Chondrocyte (in vitro differentiated cells): Measurements from ENCODE around the gene TTLL11. TPM values are rescaled to one million over a fixed set of nuclear protein-coding genes. Genes with fewer than 3 reads are reported as not detected.
A peak's percentile ranks its signal among the peaks of the same experiment; 100 is the strongest.

Experiments
- DNase-seq: peaks from one replicate; pipeline ENCODE4 v3.0.0; 2021; ENCODE audit warnings: mixed read lengths, low spot score
- H3K27ac Mint-ChIP-seq: one replicate; pipeline ENCODE4 v1.8.0; 2021; ENCODE audit warnings: mild to moderate bottlenecking, moderate library complexity, mixed read lengths; ENCODE audit not compliant: unreplicated experiment
- H3K27me3 Mint-ChIP-seq: 2 replicates; pipeline ENCODE4 v1.8.0; 2021; ENCODE audit warnings: low read depth, mixed read lengths
- H3K36me3 Mint-ChIP-seq: 2 replicates; pipeline ENCODE4 v1.8.0; 2021; ENCODE audit warnings: low read depth, mixed read lengths
- H3K4me1 Mint-ChIP-seq: 2 replicates; pipeline ENCODE4 v1.8.0; 2021; ENCODE audit warnings: low read depth, mild to moderate bottlenecking, mixed read lengths
- H3K4me3 Mint-ChIP-seq: one replicate; pipeline ENCODE4 v1.8.0; 2021; ENCODE audit warnings: mild to moderate bottlenecking, moderate library complexity, mixed read lengths; ENCODE audit not compliant: unreplicated experiment
- H3K9me3 Mint-ChIP-seq: 2 replicates; pipeline ENCODE4 v1.8.0; 2021; ENCODE audit warnings: low read depth, mixed read lengths
- CTCF ChIP-seq: fragments of 200-600 bp; sonication (generic); IDR thresholded peaks from 2 replicates; pipeline ENCODE4 v1.5.0; 2021; ENCODE audit warnings: antibody characterized with exemption, mild to moderate bottlenecking, moderate library complexity
- total RNA-seq: library from RNA; stranded (reverse); gene quantifications from 3 replicates; pipeline ENCODE4 v1.2.1, GENCODE V29; 2021

TTLL11 gene
- total RNA-seq, 1 donor from 2014 or later: 9.1 TPM

- no peak for TF ChIP-seq CTCF
- Mint-ChIP-seq H3K4me3 (no peak overlapping the region), H3K27me3 (no peaks in the 10 kb centered on the region), H3K36me3 (peaks cover 2% of the 10 kb centered on the region), H3K27ac (no peak overlapping the region), H3K9me3 (no peaks in the 10 kb centered on the region), H3K4me1 (no peaks in the 10 kb centered on the region)
- no peak for DNase-seq
These were observed 270.7 kb downstream of the TTLL11 start for GRCh38 chr9:121822093-121823085.

- Mint-ChIP-seq H3K27me3 (no peaks in the 10 kb centered on the region), H3K4me3 (no peak overlapping the region), H3K27ac (no peak overlapping the region), H3K4me1 (no peaks in the 10 kb centered on the region), H3K36me3 (peaks cover 2% of the 10 kb centered on the region), H3K9me3 (no peaks in the 10 kb centered on the region)
- peak; percentile 42 for DNase-seq
- no peak for TF ChIP-seq CTCF
These were observed 271.8 kb downstream of the TTLL11 start for GRCh38 chr9:121821326-121821725.

GRCh38 chr9:121820286-121821005 lies 272.7 kb downstream of the TTLL11 start:
- Mint-ChIP-seq H3K4me3 (no peak overlapping the region), H3K27me3 (no peaks in the 10 kb centered on the region), H3K4me1 (no peaks in the 10 kb centered on the region), H3K9me3 (no peaks in the 10 kb centered on the region), H3K36me3 (peaks cover 2% of the 10 kb centered on the region), H3K27ac (no peak overlapping the region)
- no peak for DNase-seq
- TF ChIP-seq CTCF: no peak

GRCh38 chr9:121819428-121820231 lies 273.5 kb downstream of the TTLL11 start:
- no peak for TF ChIP-seq CTCF
- no peak overlapping the region for H3K4me3 Mint-ChIP-seq

More at GRCh38 chr9:121819428-121820231, 273.5 kb downstream of the TTLL11 start:
- no peak overlapping the region for H3K27ac Mint-ChIP-seq
- H3K9me3 Mint-ChIP-seq: no peaks in the 10 kb centered on the region
- no peak for DNase-seq
- no peaks in the 10 kb centered on the region for H3K4me1 Mint-ChIP-seq
- no peaks in the 10 kb centered on the region for H3K27me3 Mint-ChIP-seq
- peaks cover 2% of the 10 kb centered on the region for H3K36me3 Mint-ChIP-seq
